ENCODE results near the gene MBL2.

Gene MBL2

GRCh38 chr10:52772623-52773022, at the start of gene MBL2:
MBL2 (minus strand) TSS chr10:52772784; CDS start chr10:52771635, 1,149 bp downstream.
- no peak for DNase-seq

GRCh38 chr10:52820309-52820708, 47.7 kb upstream of the MBL2 start:
- no peak for DNase-seq

GRCh38 chr10:52818019-52818418, 45.4 kb upstream of the MBL2 start:
- DNase-seq: no peak

- no peak for DNase-seq
These were observed 41.9 kb upstream of the MBL2 start for GRCh38 chr10:52814506-52814905.

GRCh38 chr10:52811776-52812175, 39.2 kb upstream of the MBL2 start:
- no peak for DNase-seq

GRCh38 chr10:52810761-52811160, 38.2 kb upstream of the MBL2 start:
- DNase-seq: no peak

- DNase-seq: no peak
These were observed 35.2 kb upstream of the MBL2 start for GRCh38 chr10:52807803-52808202.

- DNase-seq: no peak
These were observed 33.1 kb upstream of the MBL2 start for GRCh38 chr10:52805414-52806285.

GRCh38 chr10:52801947-52802346, 29.4 kb upstream of the MBL2 start:
- DNase-seq: no peak

GRCh38 chr10:52786098-52786497, 13.5 kb upstream of the MBL2 start:
- no peak for DNase-seq

GRCh38 chr10:52785418-52785817, 12.8 kb upstream of the MBL2 start:
- DNase-seq: no peak

- DNase-seq: no peak
These were observed 11.1 kb upstream of the MBL2 start for GRCh38 chr10:52783726-52784125.

- DNase-seq: no peak
These were observed 10.0 kb upstream of the MBL2 start for GRCh38 chr10:52782554-52782953.

GRCh38 chr10:52780391-52781155, 8.0 kb upstream of the MBL2 start:
- DNase-seq: no peak

- no peak for DNase-seq
These were observed 7.2 kb upstream of the MBL2 start for GRCh38 chr10:52779541-52780390.

- no peak for DNase-seq
These were observed 6.2 kb upstream of the MBL2 start for GRCh38 chr10:52778511-52779392.

- no peak for DNase-seq
These were observed 4.8 kb upstream of the MBL2 start for GRCh38 chr10:52777414-52777813.

GRCh38 chr10:52776471-52776903, 3.9 kb upstream of the MBL2 start:
- no peak for DNase-seq

- DNase-seq: no peak
These were observed 2.6 kb upstream of the MBL2 start for GRCh38 chr10:52775132-52775647.

- no peak for DNase-seq
These were observed 2.1 kb upstream of the MBL2 start for GRCh38 chr10:52774600-52775106.

- no peak for DNase-seq
These were observed 1.6 kb upstream of the MBL2 start for GRCh38 chr10:52774182-52774581.

Measured in NCI-H1417 treated with DMSO at 0.1 percent for 48 hours (cell line).